RWPE2 (cell line): Measurements from ENCODE around the gene MESP1.
"Not testable (repeated sequence)": the region's sequence is repeated elsewhere in the genome, so short reads cannot be mapped to it uniquely, and the experiment has no call there.

Experiments
- ATAC-seq: fragments of 200-7000 bp; cut with Tn5 transposase; 3 replicates; pipeline ENCODE4 v1.9.1; 2021; ENCODE audit warnings: low read depth
- DNase-seq: peaks from one replicate; pipeline ENCODE4 v3.0.0-alpha.2; 2020; ENCODE audit warnings: low spot score
- H3K27ac ChIP-seq: fragments of 450-650 bp; 2 replicates; pipeline ENCODE4 v1.5.1; 2017; ENCODE audit warnings: mild to moderate bottlenecking; ENCODE audit not compliant: poor library complexity, severe bottlenecking
- H3K27me3 ChIP-seq: fragments of 250-450 bp; sonication (Bioruptor Pico); 2 replicates; pipeline ENCODE4 v1.5.1; 2021; ENCODE audit warnings: mild to moderate bottlenecking, moderate library complexity; ENCODE audit not compliant: insufficient read depth, poor library complexity, severe bottlenecking
- H3K36me3 ChIP-seq: fragments of 250-450 bp; sonication (Bioruptor Pico); 2 replicates; pipeline ENCODE4 v1.5.1; 2020; ENCODE audit warnings: low read depth, mild to moderate bottlenecking, moderate library complexity
- H3K4me1 ChIP-seq: fragments of 250-450 bp; sonication (Bioruptor Pico); 2 replicates; pipeline ENCODE4 v1.5.1; 2021; ENCODE audit warnings: mild to moderate bottlenecking, moderate library complexity; ENCODE audit not compliant: insufficient read depth, poor library complexity, severe bottlenecking
- H3K4me3 ChIP-seq: fragments of 250-450 bp; sonication (Bioruptor Pico); 2 replicates; pipeline ENCODE4 v1.5.1; 2021; ENCODE audit warnings: mild to moderate bottlenecking, moderate library complexity; ENCODE audit not compliant: severe bottlenecking
- H3K9me3 ChIP-seq: fragments of 250-450 bp; sonication (Bioruptor Pico); 2 replicates; pipeline ENCODE4 v1.5.1; 2021; ENCODE audit warnings: mild to moderate bottlenecking, moderate library complexity; ENCODE audit not compliant: severe bottlenecking
- TF ChIP-seq, protein P1 (sequence below): fragments of 450-650 bp; IDR thresholded peaks from one replicate; pipeline ENCODE4 v1.5.1; 2017; ENCODE audit warnings: mild to moderate bottlenecking, moderate library complexity; ENCODE audit not compliant: poor library complexity, severe bottlenecking

Gene MESP1

DNA sequence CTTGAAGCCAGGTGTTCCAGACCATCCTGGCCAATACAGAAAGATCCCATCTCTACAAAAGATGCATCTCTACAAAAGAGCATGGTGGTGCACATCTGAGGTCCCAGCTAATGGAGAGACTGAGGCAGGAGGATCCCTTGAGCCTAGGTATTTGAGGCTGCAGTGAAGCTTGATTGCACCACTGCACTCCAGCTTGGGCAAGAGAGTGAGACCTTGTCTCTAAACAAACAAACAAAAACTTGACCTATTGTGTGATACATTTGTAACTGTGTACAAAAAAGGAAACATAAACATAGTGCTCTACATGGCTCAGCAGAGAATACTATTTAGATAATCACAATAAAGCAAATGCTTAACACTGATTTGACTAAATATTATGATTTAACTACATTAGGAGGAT lies 44.9 kb upstream of the MESP1 start:
- Histone ChIP-seq H3K27me3 (no peaks in the 10 kb centered on the region), H3K4me3 (no peak overlapping the region), H3K4me1 (peaks cover 10% of the 10 kb centered on the region), H3K27ac (no peak overlapping the region), H3K9me3 (no peaks in the 10 kb centered on the region), H3K36me3 (0 out of 2 replicates have a peak, but pooled peaks cover 3% of the 10 kb centered on the region)
- no peak for ATAC-seq
- no peak for DNase-seq
- TF ChIP-seq, protein P1, sequence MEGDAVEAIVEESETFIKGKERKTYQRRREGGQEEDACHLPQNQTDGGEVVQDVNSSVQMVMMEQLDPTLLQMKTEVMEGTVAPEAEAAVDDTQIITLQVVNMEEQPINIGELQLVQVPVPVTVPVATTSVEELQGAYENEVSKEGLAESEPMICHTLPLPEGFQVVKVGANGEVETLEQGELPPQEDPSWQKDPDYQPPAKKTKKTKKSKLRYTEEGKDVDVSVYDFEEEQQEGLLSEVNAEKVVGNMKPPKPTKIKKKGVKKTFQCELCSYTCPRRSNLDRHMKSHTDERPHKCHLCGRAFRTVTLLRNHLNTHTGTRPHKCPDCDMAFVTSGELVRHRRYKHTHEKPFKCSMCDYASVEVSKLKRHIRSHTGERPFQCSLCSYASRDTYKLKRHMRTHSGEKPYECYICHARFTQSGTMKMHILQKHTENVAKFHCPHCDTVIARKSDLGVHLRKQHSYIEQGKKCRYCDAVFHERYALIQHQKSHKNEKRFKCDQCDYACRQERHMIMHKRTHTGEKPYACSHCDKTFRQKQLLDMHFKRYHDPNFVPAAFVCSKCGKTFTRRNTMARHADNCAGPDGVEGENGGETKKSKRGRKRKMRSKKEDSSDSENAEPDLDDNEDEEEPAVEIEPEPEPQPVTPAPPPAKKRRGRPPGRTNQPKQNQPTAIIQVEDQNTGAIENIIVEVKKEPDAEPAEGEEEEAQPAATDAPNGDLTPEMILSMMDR: no peak

DNA sequence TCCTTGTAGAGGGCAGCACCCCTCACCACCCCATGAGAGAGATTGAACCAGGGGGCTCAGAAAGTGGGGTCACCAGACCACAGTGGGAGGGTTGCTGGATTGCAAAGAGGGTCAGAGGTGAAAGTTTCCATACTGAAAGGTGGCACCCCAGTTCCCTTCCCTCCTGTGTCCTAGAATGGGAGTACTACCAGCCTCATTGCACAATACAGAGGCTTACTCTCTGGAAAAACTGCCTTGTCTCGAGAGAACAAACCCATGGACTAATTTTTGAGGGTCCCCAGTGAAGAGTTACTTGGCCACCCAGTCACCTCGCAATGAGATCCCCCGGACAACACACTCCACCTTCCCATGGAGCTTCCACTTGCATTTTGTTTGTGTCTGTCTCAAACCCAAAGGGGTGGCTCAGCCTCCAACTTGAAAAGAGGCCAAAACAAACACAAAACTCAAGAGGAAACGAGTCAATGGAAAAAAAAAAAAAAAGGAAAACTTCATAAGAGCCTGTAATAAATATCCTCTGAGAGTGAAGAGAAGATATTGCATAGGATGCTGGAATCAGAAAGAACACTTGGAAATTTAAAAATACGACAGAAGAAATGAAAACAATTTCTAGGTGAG lies 43.7 kb upstream of the MESP1 start:
- peaks cover 7% of the 10 kb centered on the region; the same call in 1 of the 2 replicates for H3K36me3 ChIP-seq
- H3K9me3 ChIP-seq: no peaks in the 10 kb centered on the region
- peak; percentile 21 for DNase-seq
- no peaks in the 10 kb centered on the region for H3K27me3 ChIP-seq
- peaks cover 10% of the 10 kb centered on the region for H3K4me1 ChIP-seq
- H3K4me3 ChIP-seq: no peak overlapping the region
- TF ChIP-seq, protein P1: no peak
- ATAC-seq: no peak
- peak overlapping the region; percentile 14 for H3K27ac ChIP-seq

DNA sequence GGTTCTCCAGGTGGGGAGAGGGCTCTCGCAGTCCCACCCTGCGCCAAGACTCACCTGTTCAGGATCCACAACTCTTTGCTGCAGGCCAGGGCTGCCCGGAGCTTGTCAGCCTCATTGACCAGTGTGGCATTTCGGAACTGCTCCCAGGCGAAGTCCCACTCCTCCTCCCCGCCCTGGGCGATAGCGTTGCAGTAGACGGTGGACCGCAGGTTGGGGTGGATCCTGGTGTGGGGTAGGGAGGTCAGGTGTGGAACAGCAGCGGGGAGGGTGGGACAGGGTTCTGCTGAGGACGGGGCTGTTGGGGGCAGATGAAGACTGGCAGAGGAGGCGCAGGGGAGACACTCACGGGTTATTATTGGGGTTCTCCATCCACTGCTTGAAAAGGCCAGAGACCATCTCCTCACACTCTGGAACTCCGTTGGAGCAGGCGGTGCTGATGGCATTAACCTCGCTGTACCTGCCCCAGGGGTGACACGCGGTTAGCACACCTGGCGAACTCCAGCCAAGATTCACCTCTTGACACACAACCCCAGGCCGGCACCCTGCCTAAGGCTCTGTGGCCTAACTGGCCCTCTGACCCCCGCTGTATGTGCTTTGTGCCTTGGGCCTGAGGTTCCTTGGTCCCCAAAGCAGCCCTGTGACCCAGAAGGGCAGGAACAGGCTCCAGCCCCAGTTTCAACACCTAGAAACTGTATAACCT lies 41.2 kb upstream of the MESP1 start:
- H3K4me3 ChIP-seq: no peak overlapping the region
- no peaks in the 10 kb centered on the region for H3K27me3 ChIP-seq
- TF ChIP-seq, protein P1: no peak
- peaks cover 3% of the 10 kb centered on the region for H3K9me3 ChIP-seq
- no peak overlapping the region for H3K27ac ChIP-seq
- peaks cover 26% of the 10 kb centered on the region for H3K36me3 ChIP-seq
- ATAC-seq: no peak
- peak; percentile 73 for DNase-seq
- peaks cover 10% of the 10 kb centered on the region for H3K4me1 ChIP-seq

DNA sequence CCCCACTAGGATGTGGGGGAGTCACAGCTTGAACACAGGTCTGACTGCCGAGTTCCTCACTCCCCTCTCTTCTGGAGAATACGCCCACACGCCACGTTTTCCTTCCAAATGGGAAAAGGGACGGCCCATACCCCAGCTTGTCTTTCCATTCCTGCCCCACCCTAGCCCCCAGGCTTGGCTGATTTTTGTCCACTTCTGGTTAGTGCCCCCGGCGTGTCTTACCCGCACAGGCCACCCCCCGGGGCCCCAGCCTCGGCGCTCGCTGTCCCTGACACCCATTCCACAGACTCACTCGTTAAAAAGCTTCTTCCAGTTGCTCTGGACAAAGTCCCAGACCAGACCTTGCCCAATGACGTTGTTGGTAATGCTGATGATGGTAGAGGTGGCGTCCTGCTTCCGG lies 39.6 kb upstream of the MESP1 start:
- Histone ChIP-seq H3K27ac (no peak overlapping the region), H3K9me3 (peaks cover 5% of the 10 kb centered on the region), H3K4me3 (no peak overlapping the region), H3K27me3 (no peaks in the 10 kb centered on the region), H3K4me1 (peaks cover 14% of the 10 kb centered on the region), H3K36me3 (peaks cover 27% of the 10 kb centered on the region)
- ATAC-seq: no peak
- TF ChIP-seq, protein P1: no peak
- DNase-seq: peak; percentile 62

DNA sequence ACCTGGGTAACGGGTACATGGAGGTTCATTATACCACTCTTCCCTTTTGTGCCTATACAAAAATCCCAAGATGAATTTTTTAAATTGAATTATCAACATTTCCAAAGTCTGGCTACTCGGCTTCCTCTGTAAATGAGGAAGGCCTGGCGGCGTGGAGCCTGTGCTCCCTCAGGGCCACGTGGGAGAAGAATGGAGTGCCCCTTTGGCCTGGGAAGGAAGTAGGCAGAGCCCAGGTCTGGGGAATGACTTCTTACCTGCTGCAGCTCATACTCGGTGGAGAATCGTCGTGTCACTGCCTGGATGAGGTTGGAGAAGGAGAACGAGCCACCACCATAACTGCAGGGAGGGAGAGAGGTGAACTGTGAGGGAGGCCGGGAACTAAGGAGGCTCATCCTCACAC lies 39.2 kb upstream of the MESP1 start:
- H3K36me3 ChIP-seq: peaks cover 27% of the 10 kb centered on the region
- TF ChIP-seq, protein P1: no peak

DNA sequence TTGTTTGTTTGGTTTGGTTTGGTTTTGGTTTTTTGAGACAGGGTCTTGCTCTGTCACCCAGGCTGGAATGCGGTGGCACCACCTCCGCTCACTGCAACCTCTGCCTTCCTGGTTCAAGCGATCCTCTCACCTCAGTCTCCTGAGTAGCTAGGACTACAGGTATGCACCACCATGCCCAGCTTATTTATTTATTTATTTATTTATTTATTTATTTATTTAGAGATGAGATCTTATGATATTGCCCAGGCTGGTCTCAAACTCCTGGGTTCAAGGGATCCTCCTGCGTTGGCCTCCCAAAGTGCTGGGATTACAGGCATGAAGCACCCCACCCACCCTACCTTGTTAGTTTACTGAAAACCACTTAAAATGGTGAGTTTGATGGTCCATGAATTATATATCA lies 37.5 kb upstream of the MESP1 start:
- H3K4me1 ChIP-seq, H3K27ac ChIP-seq, H3K9me3 ChIP-seq, ATAC-seq, H3K27me3 ChIP-seq, H3K4me3 ChIP-seq: not testable (repeated sequence)
- peak; percentile 14 for DNase-seq
- peaks cover 27% of the 10 kb centered on the region for H3K36me3 ChIP-seq

More for the DNA sequence above, 39.2 kb upstream of the MESP1 start:
- ATAC-seq: no peak
- Histone ChIP-seq H3K4me3 (no peak overlapping the region), H3K27me3 (no peaks in the 10 kb centered on the region), H3K27ac (no peak overlapping the region), H3K4me1 (peaks cover 17% of the 10 kb centered on the region), H3K9me3 (peaks cover 5% of the 10 kb centered on the region)
- peak; percentile 38 for DNase-seq
